Omental fat pad (tissue), 4 donors: ENCODE results near the gene SH3RF3. TPM values are rescaled to one million over a fixed set of nuclear protein-coding genes. Genes with fewer than 3 reads are reported as not detected.

Source experiments
- ATAC-seq: fragments of 150-250 bp; one replicate; pipeline ENCODE4 v1.9.1; 2016; ENCODE audit warnings: mild to moderate bottlenecking, moderate library complexity; ENCODE audit not compliant: low FRiP score
- DNase-seq: peaks from one replicate; pipeline ENCODE4 v3.0.0-alpha.2; 2019; ENCODE audit warnings: low spot score
- total RNA-seq, 4 donors: library from RNA; depleted of rRNA; stranded (reverse); fragments of >200 nt; gene quantifications; one replicate each; pipeline ENCODE4 v1.1.0, GENCODE V29; 2016
- TF ChIP-seq, protein P1 (sequence below), 3 donors: fragments of 450-650 bp; IDR thresholded peaks; one replicate each; pipeline ENCODE4 v1.5.1; 2016 to 2017; ENCODE audit warnings: antibody characterized with exemption in 3 of 3, mild to moderate bottlenecking in 3 of 3, moderate library complexity in 2 of 3

The SH3RF3 gene
- total RNA-seq, 4 donors from 2014 or later, result 6.5 to 16.6 (median 8.6) TPM

DNA sequence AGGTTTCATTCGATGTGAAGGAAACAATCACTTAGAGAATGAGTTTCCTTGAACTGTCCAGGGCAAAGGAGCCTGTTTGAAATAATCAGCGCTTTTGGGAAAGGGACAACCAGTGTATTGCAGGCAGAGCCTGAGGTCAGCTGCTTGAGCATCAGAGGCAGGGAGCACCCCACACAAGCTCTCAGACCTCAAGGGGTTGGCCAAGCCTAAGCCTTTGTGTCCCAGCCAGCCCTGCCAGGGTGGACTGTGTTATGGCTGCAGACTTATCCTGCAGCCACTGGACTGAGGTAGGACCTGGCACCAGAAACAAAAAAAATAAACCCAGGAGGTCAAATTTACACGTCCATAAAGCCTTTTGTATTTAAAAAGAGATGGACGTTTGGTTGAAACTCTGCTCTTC is 256.5 kb downstream of the SH3RF3 start:
- peak; percentile 18 for DNase-seq
- TF ChIP-seq, protein P1, sequence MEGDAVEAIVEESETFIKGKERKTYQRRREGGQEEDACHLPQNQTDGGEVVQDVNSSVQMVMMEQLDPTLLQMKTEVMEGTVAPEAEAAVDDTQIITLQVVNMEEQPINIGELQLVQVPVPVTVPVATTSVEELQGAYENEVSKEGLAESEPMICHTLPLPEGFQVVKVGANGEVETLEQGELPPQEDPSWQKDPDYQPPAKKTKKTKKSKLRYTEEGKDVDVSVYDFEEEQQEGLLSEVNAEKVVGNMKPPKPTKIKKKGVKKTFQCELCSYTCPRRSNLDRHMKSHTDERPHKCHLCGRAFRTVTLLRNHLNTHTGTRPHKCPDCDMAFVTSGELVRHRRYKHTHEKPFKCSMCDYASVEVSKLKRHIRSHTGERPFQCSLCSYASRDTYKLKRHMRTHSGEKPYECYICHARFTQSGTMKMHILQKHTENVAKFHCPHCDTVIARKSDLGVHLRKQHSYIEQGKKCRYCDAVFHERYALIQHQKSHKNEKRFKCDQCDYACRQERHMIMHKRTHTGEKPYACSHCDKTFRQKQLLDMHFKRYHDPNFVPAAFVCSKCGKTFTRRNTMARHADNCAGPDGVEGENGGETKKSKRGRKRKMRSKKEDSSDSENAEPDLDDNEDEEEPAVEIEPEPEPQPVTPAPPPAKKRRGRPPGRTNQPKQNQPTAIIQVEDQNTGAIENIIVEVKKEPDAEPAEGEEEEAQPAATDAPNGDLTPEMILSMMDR (IDR thresholded peaks at IDR 0.05), result no peak
- no peak for ATAC-seq

- ATAC-seq (no peak), DNase-seq (no peak)
- TF ChIP-seq, protein P1 (IDR thresholded peaks at IDR 0.05), result no peak
These were observed 257.1 kb downstream of the SH3RF3 start for GRCh38 chr2:109386004-109386695.

DNA sequence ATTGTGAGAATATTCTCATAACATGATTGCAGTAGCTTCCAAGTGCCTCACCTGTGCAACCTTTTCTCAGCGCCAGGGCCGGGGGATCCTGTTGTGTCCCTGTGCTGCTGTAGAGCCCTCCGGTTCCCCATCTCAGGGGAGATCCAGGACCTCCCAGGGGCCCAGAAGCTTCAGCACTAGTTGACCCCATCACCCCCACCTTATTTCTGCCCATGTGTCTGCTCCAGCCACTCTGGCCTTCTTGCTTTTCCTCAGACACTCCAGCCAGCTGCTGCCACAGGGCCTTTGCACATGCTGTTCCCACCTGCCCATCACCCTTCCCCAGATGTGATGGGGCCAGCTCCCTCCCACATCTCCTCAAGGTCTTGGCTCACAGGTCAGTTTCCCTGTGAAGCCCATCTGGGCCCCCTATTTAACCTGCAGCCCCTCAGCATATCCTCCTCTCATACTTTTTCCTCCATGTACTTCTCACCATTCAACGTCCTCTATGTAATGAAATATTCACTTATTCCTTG is 258.3 kb downstream of the SH3RF3 start:
- TF ChIP-seq, protein P1 (IDR thresholded peaks at IDR 0.05), result no peak
- DNase-seq, result no peak
- no peak for ATAC-seq

DNA sequence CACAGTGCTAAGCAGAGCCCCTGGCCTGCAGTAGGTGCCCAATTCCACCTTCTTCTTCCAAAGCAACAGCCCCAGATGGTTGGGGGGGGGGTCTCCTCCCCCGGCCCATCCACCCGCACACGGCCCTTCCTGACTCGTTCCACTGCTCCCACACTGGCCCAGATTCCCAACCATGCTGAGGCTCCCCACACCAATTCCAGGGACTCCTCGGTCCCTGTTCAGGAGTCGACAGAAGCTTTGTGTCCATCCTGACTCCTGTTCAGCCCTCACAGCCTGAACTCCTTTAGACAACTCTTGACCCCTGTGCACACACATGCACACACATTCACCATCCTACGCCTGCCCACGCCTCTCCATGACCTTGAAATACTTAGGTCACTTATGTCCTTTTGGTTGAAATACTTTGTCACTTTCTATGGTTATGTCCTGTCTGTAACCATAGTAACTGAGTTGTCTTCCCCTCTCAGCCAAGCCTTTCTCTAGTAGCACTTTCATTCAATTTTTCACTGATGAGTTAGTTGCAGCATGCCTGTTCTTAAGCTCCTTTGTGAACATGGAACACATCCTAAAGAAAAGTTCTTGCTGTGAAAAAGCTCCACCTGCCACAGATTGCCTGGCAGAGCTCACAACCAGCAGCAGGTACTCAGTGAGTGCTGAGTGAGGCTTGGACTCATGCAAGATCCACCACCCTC is 258.9 kb downstream of the SH3RF3 start:
- TF ChIP-seq, protein P1 (IDR thresholded peaks at IDR 0.05), result no peak
- ATAC-seq (no peak), DNase-seq (no peak)

GRCh38 chr2:109391243-109391642 is 262.2 kb downstream of the SH3RF3 start:
- TF ChIP-seq, protein P1 (IDR thresholded peaks at IDR 0.05), result no peak
- no peak for DNase-seq
- ATAC-seq, result no peak

DNA sequence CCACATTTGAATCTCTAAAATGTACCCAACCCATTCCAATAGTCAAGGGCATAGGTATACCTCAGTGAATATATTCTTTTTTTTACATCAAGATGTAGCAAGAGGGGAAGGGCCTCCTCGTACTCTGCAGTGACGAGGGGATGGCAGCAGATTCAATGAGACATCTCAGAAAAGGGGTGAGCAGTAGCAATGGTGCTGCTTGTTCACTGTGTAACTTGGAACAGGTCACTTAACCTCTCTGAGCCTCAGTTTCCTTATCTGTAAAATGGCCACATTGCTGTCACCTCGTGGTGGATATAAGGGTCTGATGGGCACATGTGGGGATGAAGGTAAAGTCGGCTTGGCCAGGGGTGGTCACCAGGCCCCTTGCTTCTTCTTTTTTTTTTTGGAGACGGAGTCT is 263.1 kb downstream of the SH3RF3 start:
- ATAC-seq (no peak), DNase-seq (no peak)
- TF ChIP-seq, protein P1 (IDR thresholded peaks at IDR 0.05), result no peak
